Measurements from ENCODE around the gene FCRL5.

GRCh38 chr1:157562515-157562914 lies 10.2 kb upstream of the FCRL5 start:
- TF ChIP-seq POLR2A (IDR thresholded peaks at IDR 0.05; ENCODE audit: low read length) (no peak), GATA1 (IDR thresholded peaks at IDR 0.05; ENCODE audit: low read depth, low read length) (no peak)
